ENCODE data around the gene C4orf50. TPM values are rescaled to one million over a fixed set of nuclear protein-coding genes. Genes with fewer than 3 reads are reported as not detected.

C4orf50 gene
- total RNA-seq, 5 donors from 2014 or later (not counting 1 experiment from before 2014, with no cell fraction given): 0.28 to 3.0 (median 0.54) TPM

GRCh38 chr4:5851637-5852301, 166.5 kb downstream of the C4orf50 start:
- DNase-seq (no peak), ATAC-seq (replicated peaks in 1 of 4) (no peak)
- no peak overlapping the region for H3K27ac Mint-ChIP-seq
- Histone ChIP-seq H3K4me1 (ENCODE audit: control insufficient read depth in 1 of 2, extremely low read depth in 1 of 2, insufficient read depth in 2 of 2, low read length in 2 of 2) (no peaks in the 10 kb centered on the region), H3K27ac (ENCODE audit: low read length) (no peak overlapping the region), H3K27me3 (replicated peaks in 1 of 2; ENCODE audit: control insufficient read depth in 2 of 2, extremely low read depth in 1 of 2, insufficient read depth in 2 of 2, low read length in 1 of 2) (peaks cover 0 to 18% of the 10 kb centered on the region in 2 experiments), H3K4me3 (ENCODE audit: control insufficient read depth in 1 of 2, extremely low read depth in 1 of 2, low read length in 1 of 2) (no peak overlapping the region), H3K9me3 (no peaks in the 10 kb centered on the region), H3K36me3 (ENCODE audit: control insufficient read depth in 2 of 2, extremely low read depth in 1 of 2, insufficient read depth in 1 of 2, low read length in 1 of 2) (no peaks in the 10 kb centered on the region)
- ChIA-PET CTCF (no interaction called here), POLR2A (no interaction called here)
- peaks cover 18 to 23% of the 10 kb centered on the region in 2 donors for H3K27me3 Mint-ChIP-seq
- no peaks in the 10 kb centered on the region for H3K4me1 Mint-ChIP-seq
- H3K9me3 Mint-ChIP-seq: no peaks in the 10 kb centered on the region
- no peaks in the 10 kb centered on the region for H3K36me3 Mint-ChIP-seq
- 51% methylated on average over 3 of the region's 4 CpGs for WGBS (ENCODE audit: insufficient coverage)
- H3K4me3 Mint-ChIP-seq: no peak overlapping the region

Other genes with a start within 250 kb of the C4orf50 start
- gene CRMP1, start 125.3 kb downstream of the C4orf50 start, total RNA-seq: under 1 TPM in 3 of 5 donors, not detected in 2; 0.16 to 0.28 (median 0.20) TPM
- 10 to 100 TPM in 1 of 5 donors, 1 to 10 TPM in 4; 3.5 to 14.0 (median 6.1) TPM for gene JAKMIP1, start 182.1 kb upstream of the C4orf50 start, total RNA-seq

Data from T-cell (primary cell).